Medulla oblongata (tissue), 1 donor: ENCODE data around the gene ZNF710.
"Not testable (repeated sequence)": the region's sequence is repeated elsewhere in the genome, so short reads cannot be mapped to it uniquely, and the experiment has no call there.

Source experiments
- DNase-seq: peaks from one replicate; pipeline ENCODE4 v3.0.0-alpha.2; 2015; ENCODE audit errors: extremely low spot score

The ZNF710 gene

GRCh38 chr15:90101969-90102890 is 101.1 kb downstream of the ZNF710 start, which contains the start of gene IDH2:
Gene IDH2 (minus strand): TSS chr15:90102468. CDS start chr15:90102390, 78 bp downstream.
- DNase-seq: peak; percentile 92

GRCh38 chr15:90103701-90104329 is 102.7 kb downstream of the ZNF710 start:
- no peak for DNase-seq

GRCh38 chr15:90104551-90104950 is 103.4 kb downstream of the ZNF710 start:
- DNase-seq: no peak

GRCh38 chr15:90105521-90105920 is 104.4 kb downstream of the ZNF710 start:
- DNase-seq: no peak

GRCh38 chr15:90106522-90107117 is 105.5 kb downstream of the ZNF710 start:
- DNase-seq: no peak

GRCh38 chr15:90108038-90108437 is 106.9 kb downstream of the ZNF710 start:
- not testable (repeated sequence) for DNase-seq

GRCh38 chr15:90109163-90109751 is 108.1 kb downstream of the ZNF710 start:
- not testable (repeated sequence) for DNase-seq

GRCh38 chr15:90113166-90113565 is 112.0 kb downstream of the ZNF710 start:
- no peak for DNase-seq

GRCh38 chr15:90114451-90114901 is 113.4 kb downstream of the ZNF710 start:
- no peak for DNase-seq

- no peak for DNase-seq
Observed at GRCh38 chr15:90115783-90116182, 114.7 kb downstream of the ZNF710 start.

GRCh38 chr15:90119367-90119766 is 118.2 kb downstream of the ZNF710 start:
- no peak for DNase-seq

GRCh38 chr15:90121086-90121485 is 120.0 kb downstream of the ZNF710 start:
- no peak for DNase-seq

GRCh38 chr15:90124507-90124906 is 123.4 kb downstream of the ZNF710 start:
- DNase-seq: no peak

GRCh38 chr15:90126022-90126421 is 124.9 kb downstream of the ZNF710 start:
- no peak for DNase-seq

GRCh38 chr15:90126596-90127435 is 125.7 kb downstream of the ZNF710 start:
- DNase-seq: no peak

GRCh38 chr15:90130291-90130690 is 129.2 kb downstream of the ZNF710 start:
- DNase-seq: no peak
